Measurements from ENCODE around the gene RNMT.

RNMT gene

DNA sequence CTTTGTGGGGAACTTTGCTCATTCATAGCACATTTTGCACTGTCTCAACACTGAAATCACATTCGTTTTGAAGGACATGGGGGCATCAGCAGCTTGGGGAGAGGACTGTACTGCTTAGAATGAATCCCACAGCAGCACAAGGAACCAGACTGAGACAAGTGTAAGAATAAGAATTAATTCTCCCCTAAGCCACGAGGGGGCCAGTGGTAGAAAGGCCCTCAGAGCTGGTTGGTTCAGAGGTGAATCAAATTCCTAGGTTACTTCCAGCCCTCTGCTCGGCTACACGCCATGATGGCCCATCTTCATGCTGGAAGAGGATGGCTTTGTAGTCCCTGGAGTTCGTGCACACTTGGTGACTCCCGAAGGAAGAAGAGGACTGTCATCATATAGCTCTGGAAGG, 85.5 kb downstream of the RNMT start:
- DNase-seq (ENCODE audit: low read depth in 3 of 3) = no peak

GRCh38 chr18:13813271-13813849, 86.9 kb downstream of the RNMT start:
- DNase-seq (ENCODE audit: low read depth in 3 of 3) = peak; percentile 22 to 57 (median 43)
